HepG2 (cell line): ENCODE data around the gene ERBB4. TPM values are rescaled to one million over a fixed set of nuclear protein-coding genes. Genes with fewer than 3 reads are reported as not detected.
A peak's percentile ranks its signal among the peaks of the same experiment; 100 is the strongest.

Experiments
- ATAC-seq: fragments of 200-7000 bp; cut with Tn5 transposase; 3 replicates; pipeline ENCODE4 v1.9.1; 2020; ENCODE audit warnings: mild to moderate bottlenecking, moderate library complexity
- BruUV-seq: library from RNA; stranded (reverse); fragments of 400-500 nt; replicated peaks from 2 replicates; lab custom pipeline; 2021; lab: Mats Ljungman, UMichigan
- CTCF ChIA-PET: fragments of 300-600 bp; formaldehyde crosslinking; extraction: SDS; loops from one replicate; lab custom pipeline; 2021; ENCODE audit warnings: low total read pairs, inconsistent platforms, low intra/inter-chr PET ratio; lab: Yijun Ruan, JAX
- POLR2A ChIA-PET: fragments of 350-600 bp; sonication (Branson Sonifier 250); formaldehyde crosslinking; loops from one replicate; lab custom pipeline; 2020; ENCODE audit warnings: antibody characterized with exemption, inconsistent platforms; lab: Yijun Ruan, JAX
- DNase-seq: peaks from one replicate; pipeline ENCODE4 v3.0.0-alpha.2; 2015; ENCODE audit warnings: low spot score
- FAIRE-seq: peaks from 3 replicates; lab custom pipeline; 2011; peaks lifted over from hg19 to GRCh38; lab: Jason Lieb, UNC
- H2AFZ ChIP-seq: one replicate; pipeline ENCODE4 v1.6.1; 2011; ENCODE audit warnings: low read length, inconsistent platforms
- H3K27ac ChIP-seq: fragments of 300-600 bp; 3 replicates; pipeline ENCODE4 v1.8.0; 2011; ENCODE audit warnings: mixed run types, mild to moderate bottlenecking, mixed read lengths, low read length, inconsistent platforms; ENCODE audit not compliant: insufficient read depth; ENCODE audit errors: extremely low read length
- H3K27me3 ChIP-seq, 2 experiments: fragments of 200-600 bp in 1 of 2; 2 replicates in 1 of 2; 3 replicates in 1 of 2; pipeline versions ENCODE4 v1.6.0 to v1.8.0; 2011; ENCODE audit warnings: low read length in 2 of 2, mild to moderate bottlenecking in 2 of 2, moderate library complexity in 2 of 2, inconsistent platforms in 1 of 2; ENCODE audit not compliant: insufficient read depth in 2 of 2, control insufficient read depth in 1 of 2
- H3K36me3 ChIP-seq, 2 experiments: fragments of 200-600 bp in 1 of 2; replicated peaks in 1 of 2; 2 replicates in 1 of 2; 3 replicates in 1 of 2; pipeline versions ENCODE4 v1.5.1 to v1.8.0; 2011; ENCODE audit warnings: low read length in 2 of 2, inconsistent platforms in 1 of 2; ENCODE audit not compliant: insufficient read depth in 2 of 2, control insufficient read depth in 1 of 2
- H3K4me1 ChIP-seq: 2 replicates; pipeline ENCODE4 v1.5.1; 2012; ENCODE audit warnings: low read length, inconsistent platforms; ENCODE audit not compliant: insufficient read depth
- H3K4me2 ChIP-seq: 2 replicates; pipeline ENCODE4 v1.6.0; 2011; ENCODE audit warnings: low read depth, low read length, inconsistent platforms
- H3K4me3 ChIP-seq, 3 experiments: fragments of 200-600 bp in 1 of 3; sonication (generic), shearing (Covaris generic) in 1 of 3; replicated peaks in 1 of 3; 2 replicates each; pipeline ENCODE4 v1.5.1; 2011 to 2016; ENCODE audit warnings: low read length in 3 of 3, inconsistent platforms in 2 of 3, low read depth in 2 of 3, mild to moderate bottlenecking in 2 of 3, control low read depth in 1 of 3, mixed read lengths in 1 of 3; ENCODE audit not compliant: insufficient read depth in 1 of 3
- H3K79me2 ChIP-seq: one replicate; pipeline ENCODE4 v1.6.1; 2011; ENCODE audit warnings: low read length, inconsistent platforms; ENCODE audit not compliant: insufficient read depth
- H3K9ac ChIP-seq: 2 replicates; pipeline ENCODE4 v1.6.0; 2011; ENCODE audit warnings: mild to moderate bottlenecking, low read depth, low read length, inconsistent platforms; ENCODE audit not compliant: insufficient read depth
- H3K9me3 ChIP-seq: 2 replicates; pipeline ENCODE4 v1.5.1; 2012; ENCODE audit warnings: mild to moderate bottlenecking, low read length
- H4K20me1 ChIP-seq: 2 replicates; pipeline ENCODE4 v1.6.0; 2011; ENCODE audit warnings: inconsistent platforms, mild to moderate bottlenecking, low read length, moderate library complexity; ENCODE audit not compliant: insufficient read depth
- AHR ChIP-seq: IDR thresholded peaks from 2 replicates; pipeline ENCODE4 v1.6.1; 2018; ENCODE audit warnings: missing genetic modification reagents, missing compliant biosample characterization
- CREB1 ChIP-seq, 2 experiments: fragments of 450-650 bp in 1 of 2; IDR thresholded peaks; 2 replicates each; pipeline ENCODE4 v1.6.1; 2016 to 2017; ENCODE audit warnings: control low read depth in 1 of 2, mild to moderate bottlenecking in 1 of 2, missing compliant biosample characterization in 1 of 2, missing genetic modification characterization in 1 of 2
- DR1 ChIP-seq: sonication (generic); formaldehyde crosslinking; IDR thresholded peaks from 2 replicates; pipeline ENCODE4 v1.8.0; 2021; ENCODE audit warnings: mild to moderate bottlenecking, missing genetic modification reagents, inconsistent platforms
- HCFC1 ChIP-seq: fragments of 150-350 bp; IDR thresholded peaks from 2 replicates; pipeline ENCODE4 v1.6.1; 2014; ENCODE audit warnings: low read depth, low read length
- ISL2 ChIP-seq: sonication (generic); formaldehyde crosslinking; IDR thresholded peaks from 2 replicates; pipeline ENCODE4 v1.5.0; 2020; ENCODE audit warnings: missing genetic modification reagents
- MAFF ChIP-seq: IDR thresholded peaks from 2 replicates; pipeline ENCODE4 v1.6.1; 2011; ENCODE audit warnings: low read depth, low read length, improper control_type of control experiment
- MAFK ChIP-seq, 2 experiments: IDR thresholded peaks in 1 of 2; conservative IDR thresholded peaks in 1 of 2; 2 replicates each; pipeline ENCODE4 v1.6.1; 2011; ENCODE audit warnings: improper control_type of control experiment in 2 of 2, low read length in 2 of 2
- RBM39 ChIP-seq: fragments of 200-400 bp; formaldehyde crosslinking; IDR thresholded peaks from one replicate; pipeline ENCODE4 v1.6.1; 2018; ENCODE audit warnings: antibody characterized with exemption, mild to moderate bottlenecking, low read depth, low read length; ENCODE audit not compliant: poor library complexity, severe bottlenecking
- ZNF672 ChIP-seq: sonication (generic); formaldehyde crosslinking; IDR thresholded peaks from 2 replicates; pipeline ENCODE4 v1.8.1; 2022; ENCODE audit warnings: missing genetic modification reagents
- ZNF83 ChIP-seq: sonication (generic); formaldehyde crosslinking; IDR thresholded peaks from 2 replicates; pipeline ENCODE4 v1.4.0; 2020; ENCODE audit warnings: missing genetic modification reagents, mild to moderate bottlenecking, borderline replicate concordance
- WGBS: methylation state at CpG from one replicate; pipeline ENCODE4 v1.1.6; 2017; ENCODE audit warnings: low lambda C conversion rate; 5-methylcytosine and 5-hydroxymethylcytosine counted together
- in situ Hi-C: cut with HindIII; loops from 2 replicates; pipeline ENCODE4 v1.10.0; 2017; ENCODE audit warnings: low pct_unique_long_range_greater_than_20kb; ENCODE audit not compliant: extremely low pct_ligation_motif_present
- intact Hi-C: fragments of 100-400 bp; cut with micrococcal nuclease; formaldehyde crosslinking; loops from one replicate; pipeline ENCODE4 v1.10.0; 2022; ENCODE audit not compliant: unreplicated experiment
- polyA plus RNA-seq, 8 experiments: library from polyadenylated mRNA; depleted of rRNA in 3 of 8; stranded (reverse) in 7 of 8; unstranded in 1 of 8; fragments of >200 nt; fragmentation: Illumina TruSeq in 4 of 8; extraction: Trizol in 4 of 8; gene quantifications; 2 replicates each; pipeline versions ENCODE4 v1.2.1 to v1.2.3, GENCODE V29; 2011 to 2016; ENCODE audit warnings: low read depth in 4 of 8, missing spikeins in 1 of 8, mixed read lengths in 1 of 8; ENCODE audit not compliant: insufficient read depth in 1 of 8
- total RNA-seq, 5 experiments: library from RNA; depleted of rRNA; stranded (reverse); fragments of >200 nt; fragmentation: Illumina TruSeq; extraction: Trizol; gene quantifications; 2 replicates each; pipeline ENCODE4 v1.2.3, GENCODE V29; 2016; ENCODE audit warnings: low read depth in 1 of 5
- TF ChIP-seq, protein P1 (sequence below): sonication (generic); formaldehyde crosslinking; IDR thresholded peaks from 2 replicates; pipeline ENCODE4 v1.4.0; 2020; ENCODE audit warnings: missing genetic modification reagents

ERBB4 gene
- total and polyA plus RNA-seq, 2 of the 13 experiments (the other 11 are each of a cell fraction or from before 2014, with no cell fraction given), result not detected

- POLR2A ChIA-PET, result no interaction called here
- CTCF ChIA-PET, result no interaction called here
- Histone ChIP-seq H2AFZ (no peak overlapping the region), H3K27me3 (no peaks in the 10 kb centered on the region; a peak in 1 of 5 replicates), H3K9me3 (peaks cover 5% of the 10 kb centered on the region), H3K4me3 (no peak overlapping the region), H3K4me2 (no peak overlapping the region), H3K27ac (no peak overlapping the region), H3K4me1 (no peaks in the 10 kb centered on the region), H4K20me1 (no peaks in the 10 kb centered on the region), H3K79me2 (no peaks in the 10 kb centered on the region), H3K36me3 (no peaks in the 10 kb centered on the region), H3K9ac (no peak overlapping the region)
- intact Hi-C loops (no loop called here), in situ Hi-C loops (no loop called here)
- TF ChIP-seq, protein P1, sequence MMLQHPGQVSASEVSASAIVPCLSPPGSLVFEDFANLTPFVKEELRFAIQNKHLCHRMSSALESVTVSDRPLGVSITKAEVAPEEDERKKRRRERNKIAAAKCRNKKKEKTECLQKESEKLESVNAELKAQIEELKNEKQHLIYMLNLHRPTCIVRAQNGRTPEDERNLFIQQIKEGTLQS (CRISPR knock-in tag), result no peak
- TF ChIP-seq MAFK (conservative IDR thresholded peaks at IDR 0.05 in 1 of 2, IDR thresholded peaks at IDR 0.05 in 1 of 2; ENCODE audit: low read length in 2 of 2), result peak; percentile 24 to 63; a peak in 2 of 4 replicates
- TF ChIP-seq RBM39, result no peak
- TF ChIP-seq AHR, result no peak
- no peak for TF ChIP-seq ZNF672 (CRISPR knock-in tag)
- TF ChIP-seq DR1, result no peak
- TF ChIP-seq MAFF, result peak; percentile 52; the same call in 1 of the 2 replicates
- TF ChIP-seq ZNF83 (CRISPR knock-in tag), result no peak
- FAIRE-seq, result no peak
- no peak for ATAC-seq
- no TSS peak for BruUV-seq
- DNase-seq, result no peak
Measured at GRCh38 chr2:211729433-211729832, 809.2 kb downstream of the ERBB4 start.

DNA sequence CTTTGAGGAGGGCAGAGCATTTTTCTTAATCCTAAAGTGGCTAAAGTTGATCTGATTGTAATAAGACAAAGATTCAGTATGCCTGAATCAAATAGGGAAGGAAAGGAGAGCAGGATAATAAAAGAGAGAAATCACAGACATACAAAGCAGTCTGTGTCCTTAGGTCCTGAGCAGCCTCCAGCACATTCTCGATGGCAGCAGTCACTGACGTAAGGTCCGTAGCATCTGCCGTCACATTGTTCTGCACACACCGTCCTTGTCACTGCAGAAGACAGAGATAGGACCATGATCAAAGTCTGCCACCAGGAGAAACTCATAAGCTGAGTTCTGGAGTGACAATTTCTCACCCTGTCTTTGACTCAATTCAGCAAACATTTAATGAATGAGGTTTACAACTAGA is 813.7 kb downstream of the ERBB4 start:
- Histone ChIP-seq H3K27ac (no peak overlapping the region), H4K20me1 (no peaks in the 10 kb centered on the region), H3K9ac (no peak overlapping the region), H3K4me3 (no peak overlapping the region), H3K4me2 (no peak overlapping the region), H2AFZ (no peak overlapping the region), H3K9me3 (no peaks in the 10 kb centered on the region), H3K4me1 (no peaks in the 10 kb centered on the region), H3K36me3 (no peaks in the 10 kb centered on the region), H3K27me3 (no peaks in the 10 kb centered on the region; a peak in 1 of 5 replicates), H3K79me2 (no peaks in the 10 kb centered on the region)
- DNase-seq (no peak), FAIRE-seq (no peak), ATAC-seq (no peak)
- in situ Hi-C loops (no loop called here), intact Hi-C loops (no loop called here)
- 7% methylated on average over 5 of the region's 5 CpGs for WGBS
- TF ChIP-seq HCFC1 (no peak), CREB1 (IDR thresholded peaks at IDR 0.05) (peak; percentile 7; the same call in 1 of the 2 replicates), CREB1 (CRISPR knock-in tag; IDR thresholded peaks at IDR 0.05) (no peak), ISL2 (CRISPR knock-in tag) (no peak)
- ChIA-PET POLR2A (no interaction called here), CTCF (no interaction called here)
- BruUV-seq, result no TSS peak
